ENCODE measurements around the gene PCDH9.

- TF ChIP-seq POLR2A (IDR thresholded peaks at IDR 0.05), result no peak
- TF ChIP-seq, protein P1, sequence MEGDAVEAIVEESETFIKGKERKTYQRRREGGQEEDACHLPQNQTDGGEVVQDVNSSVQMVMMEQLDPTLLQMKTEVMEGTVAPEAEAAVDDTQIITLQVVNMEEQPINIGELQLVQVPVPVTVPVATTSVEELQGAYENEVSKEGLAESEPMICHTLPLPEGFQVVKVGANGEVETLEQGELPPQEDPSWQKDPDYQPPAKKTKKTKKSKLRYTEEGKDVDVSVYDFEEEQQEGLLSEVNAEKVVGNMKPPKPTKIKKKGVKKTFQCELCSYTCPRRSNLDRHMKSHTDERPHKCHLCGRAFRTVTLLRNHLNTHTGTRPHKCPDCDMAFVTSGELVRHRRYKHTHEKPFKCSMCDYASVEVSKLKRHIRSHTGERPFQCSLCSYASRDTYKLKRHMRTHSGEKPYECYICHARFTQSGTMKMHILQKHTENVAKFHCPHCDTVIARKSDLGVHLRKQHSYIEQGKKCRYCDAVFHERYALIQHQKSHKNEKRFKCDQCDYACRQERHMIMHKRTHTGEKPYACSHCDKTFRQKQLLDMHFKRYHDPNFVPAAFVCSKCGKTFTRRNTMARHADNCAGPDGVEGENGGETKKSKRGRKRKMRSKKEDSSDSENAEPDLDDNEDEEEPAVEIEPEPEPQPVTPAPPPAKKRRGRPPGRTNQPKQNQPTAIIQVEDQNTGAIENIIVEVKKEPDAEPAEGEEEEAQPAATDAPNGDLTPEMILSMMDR (IDR thresholded peaks at IDR 0.05), result no peak
Measured at GRCh38 chr13:66567899-66568612, 662.1 kb downstream of the PCDH9 start.
